ENCODE results near the gene HTR3B.
A peak's percentile ranks its signal among the peaks of the same experiment; 100 is the strongest.

The HTR3B gene

DNA sequence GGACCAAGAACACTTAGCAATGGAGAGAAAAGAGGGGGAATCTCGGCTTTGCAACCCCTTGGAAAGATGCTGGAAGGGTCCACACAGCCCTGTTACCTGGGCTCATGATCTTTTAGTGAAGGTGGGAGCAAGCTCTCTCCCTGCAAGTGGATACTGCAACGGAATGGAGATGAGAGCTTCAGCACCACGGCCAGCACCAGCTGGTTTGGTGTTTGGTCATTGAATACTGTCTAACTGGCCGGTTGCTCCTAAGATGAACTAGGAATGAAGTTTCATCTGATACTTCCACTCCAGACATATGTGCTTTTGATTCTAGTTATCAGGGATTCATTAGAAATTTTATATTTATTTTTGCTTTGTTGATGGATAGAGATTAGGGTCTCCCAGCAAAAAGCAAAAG, 86.6 kb downstream of the HTR3B start:
- peak; percentile 5 for DNase-seq (ENCODE audit: low read depth)

DNA sequence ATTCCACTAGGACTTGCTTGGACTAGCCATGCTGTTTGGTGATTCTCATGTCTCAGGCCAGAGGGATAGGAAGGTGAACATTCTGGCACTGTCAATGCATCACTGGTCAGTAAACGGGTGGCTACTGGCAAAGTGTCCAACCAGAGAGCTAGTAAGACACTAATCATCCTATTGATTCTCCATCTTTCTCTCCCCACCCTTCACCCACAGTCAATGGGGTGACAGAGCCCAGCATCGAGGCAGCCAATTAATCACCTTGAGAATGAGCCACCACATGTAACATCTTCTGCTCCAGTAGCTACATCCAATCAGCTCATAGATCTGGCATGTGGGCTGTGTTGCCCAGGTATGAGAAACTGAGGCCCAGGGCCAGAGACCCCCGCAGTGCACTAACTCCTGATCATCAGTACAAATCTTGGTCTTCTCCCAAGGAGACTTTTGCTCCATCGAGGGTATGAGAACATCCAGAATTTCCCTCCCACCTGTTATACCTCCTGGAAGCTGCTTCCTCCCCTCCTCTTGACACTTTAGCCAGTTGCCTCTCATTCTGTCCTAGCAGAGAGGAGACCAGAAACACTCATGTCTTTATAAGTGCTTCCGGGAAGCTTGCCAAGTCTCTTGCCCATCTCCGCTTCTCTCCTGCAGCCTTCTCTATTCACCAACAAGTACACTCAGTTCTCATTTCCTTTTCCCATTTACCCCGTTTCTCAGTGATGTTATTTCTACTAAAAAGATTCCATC, 87.3 kb downstream of the HTR3B start:
- no peak for DNase-seq (ENCODE audit: low read depth)

- DNase-seq (ENCODE audit: low read depth): no peak
These were observed 88.0 kb downstream of the HTR3B start for GRCh38 chr11:113992459-113993110.

DNA sequence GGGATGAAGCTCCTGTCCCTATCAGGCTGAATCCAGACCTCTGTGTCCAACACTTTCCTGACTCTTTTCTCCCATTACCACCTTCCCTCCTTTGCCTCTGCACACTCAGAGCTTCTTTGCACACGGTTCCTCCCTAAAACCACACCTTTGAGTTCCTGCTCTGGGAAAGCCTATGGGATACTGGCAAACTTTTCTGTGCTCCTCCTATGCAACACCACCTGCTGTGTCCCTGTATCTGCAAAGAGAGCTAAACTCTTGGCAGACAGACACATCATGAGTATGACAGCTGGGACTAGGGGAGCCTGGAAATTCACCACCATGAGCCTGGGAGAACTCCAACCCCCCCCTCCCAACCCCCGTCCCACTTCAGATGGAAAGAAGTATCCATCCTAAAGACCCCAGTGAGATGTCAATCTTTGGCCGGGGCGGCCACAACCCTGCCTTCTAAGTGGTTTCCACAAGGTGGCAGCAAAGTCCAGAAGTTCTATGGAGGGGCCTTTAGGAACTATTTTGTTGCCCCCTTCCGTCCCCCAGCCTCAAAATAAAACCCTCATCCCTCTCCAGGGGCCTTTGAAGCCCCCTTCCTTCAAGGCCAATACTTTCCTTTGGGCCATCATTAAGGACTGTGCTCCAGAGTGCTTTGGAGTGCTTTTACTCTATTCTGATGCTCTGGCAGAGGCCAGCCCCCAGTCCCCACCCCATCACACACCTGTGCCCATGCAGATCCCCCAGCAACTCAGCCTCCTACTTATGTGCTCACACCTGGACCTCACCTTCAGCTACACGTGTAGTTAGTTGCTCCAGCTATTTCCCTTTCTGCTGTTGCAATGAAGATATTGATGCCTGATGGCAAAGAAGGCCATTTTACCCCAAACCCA, 89.7 kb downstream of the HTR3B start:
- DNase-seq (ENCODE audit: low read depth): no peak

Data from stromal cell of bone marrow (primary cell).